NT2/D1 (cell line): ENCODE results near the gene WNT10A.

Experiments used
- DNase-seq: peaks from one replicate; pipeline ENCODE4 v3.0.0-alpha.2; 2011; ENCODE audit warnings: low read depth, low spot score
- H3K27me3 ChIP-seq: 2 replicates; pipeline ENCODE4 v1.6.0; 2011; ENCODE audit warnings: mild to moderate bottlenecking; ENCODE audit not compliant: insufficient read length, insufficient read depth
- H3K36me3 ChIP-seq: 2 replicates; pipeline ENCODE4 v1.6.1; 2011; ENCODE audit warnings: mild to moderate bottlenecking, low read length, mixed read lengths; ENCODE audit not compliant: insufficient read depth, insufficient read length
- H3K4me1 ChIP-seq: 2 replicates; pipeline ENCODE4 v1.5.1; 2011; ENCODE audit not compliant: insufficient read depth, insufficient read length
- H3K4me3 ChIP-seq: 2 replicates; pipeline ENCODE4 v1.5.1; 2011; ENCODE audit warnings: low read depth; ENCODE audit not compliant: insufficient read length
- H3K9ac ChIP-seq: 2 replicates; pipeline ENCODE4 v1.6.0; 2011; ENCODE audit warnings: low read depth; ENCODE audit not compliant: insufficient read length
- H3K9me3 ChIP-seq: 2 replicates; pipeline ENCODE4 v1.5.1; 2011; ENCODE audit warnings: mild to moderate bottlenecking, low read length; ENCODE audit not compliant: insufficient read depth
- SUZ12 ChIP-seq: IDR thresholded peaks from 2 replicates; pipeline ENCODE4 v1.6.1; 2011; ENCODE audit not compliant: insufficient read length, insufficient read depth; ENCODE audit errors: extremely low read depth
- YY1 ChIP-seq: IDR thresholded peaks from 2 replicates; pipeline ENCODE4 v1.6.1; 2011; ENCODE audit not compliant: insufficient read length, insufficient read depth
- ZNF274 ChIP-seq: IDR thresholded peaks from 2 replicates; pipeline ENCODE4 v1.6.1; 2011; ENCODE audit warnings: mild to moderate bottlenecking, low read depth, low read length

The WNT10A gene

GRCh38 chr2:218873359-218874194 is 7.1 kb upstream of the WNT10A start:
- peaks cover 97% of the 10 kb centered on the region for H3K27me3 ChIP-seq
- TF ChIP-seq SUZ12 (peak; percentile 98), ZNF274 (no peak)
- no peaks in the 10 kb centered on the region for H3K9me3 ChIP-seq
- no peaks in the 10 kb centered on the region for H3K36me3 ChIP-seq
- H3K4me3 ChIP-seq = peak overlapping the region; percentile 33
- no peak for DNase-seq
- H3K9ac ChIP-seq = peak overlapping the region; percentile 68
- H3K4me1 ChIP-seq = peaks cover 30% of the 10 kb centered on the region

- Histone ChIP-seq H3K36me3 (no peaks in the 10 kb centered on the region), H3K27me3 (peaks cover 98% of the 10 kb centered on the region)
Measured at GRCh38 chr2:218875692-218876246, 4.9 kb upstream of the WNT10A start.

GRCh38 chr2:218876562-218877219 is 4.0 kb upstream of the WNT10A start:
- Histone ChIP-seq H3K9me3 (no peaks in the 10 kb centered on the region), H3K36me3 (no peaks in the 10 kb centered on the region), H3K4me3 (no peak overlapping the region), H3K27me3 (peaks cover 98% of the 10 kb centered on the region), H3K9ac (no peak overlapping the region), H3K4me1 (peaks cover 43% of the 10 kb centered on the region)
- no peak for DNase-seq
- TF ChIP-seq ZNF274 = no peak
- no peak for TF ChIP-seq YY1
- TF ChIP-seq SUZ12 = no peak

More at GRCh38 chr2:218875692-218876246, 4.9 kb upstream of the WNT10A start:
- no peak for DNase-seq
- peaks cover 43% of the 10 kb centered on the region for H3K4me1 ChIP-seq
- TF ChIP-seq SUZ12 (no peak), ZNF274 (no peak), YY1 (no peak)
- H3K4me3 ChIP-seq = no peak overlapping the region
- no peak overlapping the region for H3K9ac ChIP-seq
- no peaks in the 10 kb centered on the region for H3K9me3 ChIP-seq

GRCh38 chr2:218877331-218877730 is 3.3 kb upstream of the WNT10A start:
- H3K9ac ChIP-seq = peak overlapping the region; percentile 5
- no peak for DNase-seq
- peaks cover 40% of the 10 kb centered on the region for H3K4me1 ChIP-seq
- TF ChIP-seq YY1 (no peak), SUZ12 (no peak), ZNF274 (no peak)
- H3K36me3 ChIP-seq = no peaks in the 10 kb centered on the region
- H3K27me3 ChIP-seq = peaks cover 98% of the 10 kb centered on the region
- no peak overlapping the region for H3K4me3 ChIP-seq
- H3K9me3 ChIP-seq = no peaks in the 10 kb centered on the region

GRCh38 chr2:218877891-218878290 is 2.8 kb upstream of the WNT10A start:
- H3K4me3 ChIP-seq = no peak overlapping the region
- peaks cover 98% of the 10 kb centered on the region for H3K27me3 ChIP-seq
- no peaks in the 10 kb centered on the region for H3K9me3 ChIP-seq
- TF ChIP-seq ZNF274 = no peak
- TF ChIP-seq YY1 = no peak
- no peak for TF ChIP-seq SUZ12
- H3K36me3 ChIP-seq = no peaks in the 10 kb centered on the region
- no peak for DNase-seq
- peaks cover 35% of the 10 kb centered on the region for H3K4me1 ChIP-seq
- peak overlapping the region; percentile 5 for H3K9ac ChIP-seq

- DNase-seq = no peak
- Histone ChIP-seq H3K4me3 (no peak overlapping the region), H3K36me3 (no peaks in the 10 kb centered on the region), H3K9ac (no peak overlapping the region), H3K9me3 (no peaks in the 10 kb centered on the region), H3K4me1 (peaks cover 29% of the 10 kb centered on the region), H3K27me3 (peaks cover 96% of the 10 kb centered on the region)
- TF ChIP-seq SUZ12 = no peak
- no peak for TF ChIP-seq YY1
- TF ChIP-seq ZNF274 = no peak
Measured at GRCh38 chr2:218878486-218878885, 2.2 kb upstream of the WNT10A start.
